PC-9 (cell line): ENCODE measurements around the gene ZNF677. TPM values are rescaled to one million over a fixed set of nuclear protein-coding genes. Genes with fewer than 3 reads are reported as not detected.
"Not testable (repeated sequence)": the region's sequence is repeated elsewhere in the genome, so short reads cannot be mapped to it uniquely, and the experiment has no call there.

Experiments used
- BruUV-seq: library from RNA; stranded (reverse); fragments of 400-500 nt; replicated peaks from 2 replicates; lab custom pipeline; 2021; lab: Mats Ljungman, UMichigan
- CTCF ChIA-PET: fragments of 300-600 bp; sonication (Branson Sonifier 250); formaldehyde crosslinking; loops from one replicate; lab custom pipeline; 2022; ENCODE audit warnings: antibody characterized with exemption; lab: Charles Lee
- POLR2A ChIA-PET: fragments of 300-600 bp; sonication (Branson Sonifier 250); formaldehyde crosslinking; loops from one replicate; lab custom pipeline; 2022; ENCODE audit warnings: antibody characterized with exemption; ENCODE audit not compliant: unreplicated experiment; lab: Charles Lee
- DNase-seq, 2 experiments: peaks; one replicate each; pipeline versions ENCODE4 v3.0.0 to v3.0.0-alpha.2; 2015 to 2022; ENCODE audit warnings: mixed read lengths in 1 of 2
- H2AFZ ChIP-seq: fragments of 200-600 bp; sonication (generic); 2 replicates; pipeline ENCODE4 v1.8.1; 2017; ENCODE audit warnings: antibody characterized with exemption
- H3F3A ChIP-seq: fragments of 200-600 bp; sonication (generic); 2 replicates; pipeline ENCODE4 v1.8.1; 2017; ENCODE audit warnings: antibody characterized with exemption, mild to moderate bottlenecking, low read depth; ENCODE audit not compliant: insufficient read depth
- H3K27ac ChIP-seq: fragments of 200-600 bp; sonication (generic); 2 replicates; pipeline ENCODE4 v1.6.1; 2016; ENCODE audit warnings: mixed run types
- H3K27me3 ChIP-seq: fragments of 200-600 bp; sonication (generic); 2 replicates; pipeline ENCODE4 v1.6.1; 2016; ENCODE audit warnings: low read depth, mixed run types; ENCODE audit not compliant: insufficient read depth
- H3K36me3 ChIP-seq: fragments of 200-600 bp; sonication (generic); 2 replicates; pipeline ENCODE4 v1.6.1; 2016; ENCODE audit warnings: low read depth, mixed run types
- H3K4me1 ChIP-seq: fragments of 200-600 bp; sonication (generic); replicated peaks from 2 replicates; pipeline ENCODE4 v1.6.1; 2016; ENCODE audit warnings: mixed run types; ENCODE audit not compliant: insufficient read depth
- H3K4me2 ChIP-seq: fragments of 200-600 bp; sonication (generic); 2 replicates; pipeline ENCODE4 v1.6.1; 2017; ENCODE audit warnings: mixed run types
- H3K4me3 ChIP-seq: fragments of 200-600 bp; sonication (generic); 2 replicates; pipeline ENCODE4 v1.6.1; 2016; ENCODE audit warnings: mixed run types
- H3K79me2 ChIP-seq: fragments of 200-600 bp; sonication (generic); 2 replicates; pipeline ENCODE4 v1.6.1; 2017; ENCODE audit warnings: low read depth, mixed run types
- H3K9me2 ChIP-seq: fragments of 200-600 bp; sonication (generic); 2 replicates; pipeline ENCODE4 v1.8.1; 2017; ENCODE audit warnings: mild to moderate bottlenecking; ENCODE audit not compliant: insufficient read depth
- H3K9me3 ChIP-seq: fragments of 200-600 bp; sonication (generic); 2 replicates; pipeline ENCODE4 v1.8.1; 2016; ENCODE audit warnings: low read depth; ENCODE audit not compliant: insufficient read depth
- H4K20me1 ChIP-seq: fragments of 200-600 bp; sonication (generic); 2 replicates; pipeline ENCODE4 v1.8.1; 2017; ENCODE audit not compliant: insufficient read depth
- CTCF ChIP-seq: fragments of 200-600 bp; sonication (generic); conservative IDR thresholded peaks from 2 replicates; pipeline ENCODE4 v1.6.1; 2017; ENCODE audit warnings: mixed run types, antibody characterized with exemption, mild to moderate bottlenecking, moderate library complexity
- EZH2 ChIP-seq: fragments of 200-600 bp; sonication (generic); IDR thresholded peaks from 2 replicates; pipeline ENCODE4 v1.8.0; 2017; ENCODE audit warnings: antibody characterized with exemption, low read depth
- intact Hi-C: fragments of 100-400 bp; cut with micrococcal nuclease; formaldehyde crosslinking; loops from one replicate; pipeline ENCODE4 v1.10.0; 2022; ENCODE audit not compliant: unreplicated experiment
- total RNA-seq: library from RNA; stranded (reverse); gene quantifications from 2 replicates; pipeline ENCODE4 v1.2.3, GENCODE V29; 2021

Gene ZNF677
- total RNA-seq, 1 experiment from 2014 or later = 14.5 TPM

GRCh38 chr19:53192771-53193534 is 61.7 kb downstream of the ZNF677 start, which contains the start of gene ZNF665:
TSS of gene ZNF665 (minus strand) at chr19:53193358. CDS start at chr19:53182898, 10,460 bp downstream.
- POLR2A ChIA-PET = no interaction called here

GRCh38 chr19:53190253-53190652 is 64.4 kb downstream of the ZNF677 start:
- no peak for TF ChIP-seq EZH2
- no peak for TF ChIP-seq CTCF
- peaks cover 13% of the 10 kb centered on the region; the same call in 1 of the 2 replicates for H3K36me3 ChIP-seq
- H3K4me2 ChIP-seq = no peak overlapping the region
- DNase-seq = no peak
- H3K27me3 ChIP-seq = no peaks in the 10 kb centered on the region
- no peaks in the 10 kb centered on the region for H3K79me2 ChIP-seq
- ChIA-PET POLR2A (no interaction called here), CTCF (no interaction called here)
- intact Hi-C loops = loop anchor here (10.0 kb wide), 3 partner anchors 175 to 845 kb away; partner anchors contain the start of genes ZNF525 and ZNF888
- peaks cover 8% of the 10 kb centered on the region for H3K4me1 ChIP-seq
- H4K20me1 ChIP-seq = no peaks in the 10 kb centered on the region
- H3K9me2 ChIP-seq = no peaks in the 10 kb centered on the region
- no TSS peak for BruUV-seq
- peaks cover 20% of the 10 kb centered on the region for H3K9me3 ChIP-seq
- H3K27ac ChIP-seq = no peak overlapping the region
- no peak overlapping the region for H2AFZ ChIP-seq
- no peak overlapping the region for H3K4me3 ChIP-seq
- peaks cover 9% of the 10 kb centered on the region; the same call in 1 of the 2 replicates for H3F3A ChIP-seq

More at GRCh38 chr19:53192771-53193534, 61.7 kb downstream of the ZNF677 start, which contains the start of gene ZNF665:
- Histone ChIP-seq H3F3A (peaks cover 30% of the 10 kb centered on the region; the same call in 1 of the 2 replicates), H4K20me1 (no peaks in the 10 kb centered on the region), H3K9me2 (no peaks in the 10 kb centered on the region), H3K4me2 (peak within 1 kb of the TSS; percentile 85), H3K36me3 (peaks cover 13% of the 10 kb centered on the region; the same call in 1 of the 2 replicates), H3K27me3 (no peaks in the 10 kb centered on the region), H3K79me2 (no peaks in the 10 kb centered on the region), H3K4me1 (peaks cover 8% of the 10 kb centered on the region), H3K4me3 (peak within 1 kb of the TSS; percentile 84), H2AFZ (peak within 1 kb of the TSS; percentile 100), H3K27ac (peak within 1 kb of the TSS; percentile 43), H3K9me3 (peaks cover 20% of the 10 kb centered on the region)
- peak; percentile 78 to 81 for DNase-seq
- intact Hi-C loops = loop anchor here (10.0 kb wide), 3 partner anchors 172 to 842 kb away; partner anchors contain the start of genes ZNF525 and ZNF888
- TSS peak; percentile 90 for BruUV-seq
- CTCF ChIA-PET = interaction anchor here (0.7 kb wide), 1 partner anchor 308 kb away, joined by 7 read pairs; no protein-coding TSS in a partner anchor
- TF ChIP-seq CTCF = no peak

- POLR2A ChIA-PET, CTCF ChIA-PET, H2AFZ ChIP-seq, H3K9me2 ChIP-seq, H3K4me3 ChIP-seq, H3K27me3 ChIP-seq, DNase-seq, H3K27ac ChIP-seq, BruUV-seq, H3K4me1 ChIP-seq, H4K20me1 ChIP-seq, H3K79me2 ChIP-seq, H3K4me2 ChIP-seq, H3F3A ChIP-seq: not testable (repeated sequence)
- intact Hi-C loops = loop anchor here (10.0 kb wide), 3 partner anchors 175 to 845 kb away; partner anchors contain the start of genes ZNF525 and ZNF888
- H3K36me3 ChIP-seq = peaks cover 13% of the 10 kb centered on the region; the same call in 1 of the 2 replicates
- H3K9me3 ChIP-seq = peaks cover 20% of the 10 kb centered on the region
These were observed 64.9 kb downstream of the ZNF677 start for GRCh38 chr19:53189691-53190198.

Other genes starting within 250 kb of the ZNF677 start
- not detected in 2 replicates for gene ERVV-1, start 241.0 kb downstream of the ZNF677 start, total RNA-seq
- 0.28 TPM in 1 of 2 replicates, not detected in the other for gene ERVV-2, start 210.1 kb downstream of the ZNF677 start, total RNA-seq
- 25.1 and 27.4 TPM in 2 replicates for gene ZNF160, start 151.5 kb downstream of the ZNF677 start, total RNA-seq
- 9.6 and 12.9 TPM in 2 replicates for gene ZNF415, start 122.0 kb downstream of the ZNF677 start, total RNA-seq
- gene ZNF347, start 95.8 kb downstream of the ZNF677 start, total RNA-seq = 13.6 and 15.3 TPM in 2 replicates
- 6.8 and 11.2 TPM in 2 replicates for gene ZNF665, start 61.5 kb downstream of the ZNF677 start, total RNA-seq
- gene VN1R2, start 3.4 kb upstream of the ZNF677 start, total RNA-seq = not detected in 2 replicates
- gene VN1R4, start 12.8 kb upstream of the ZNF677 start, total RNA-seq = not detected in 2 replicates
- 8.2 and 8.6 TPM in 2 replicates for gene ZNF845, start 78.9 kb upstream of the ZNF677 start, total RNA-seq
- 19.7 and 21.8 TPM in 2 replicates for gene ZNF525, start 110.8 kb upstream of the ZNF677 start, total RNA-seq
- 12.1 and 12.5 TPM in 2 replicates for gene ZNF765, start 140.3 kb upstream of the ZNF677 start, total RNA-seq
- gene ZNF761, start 177.1 kb upstream of the ZNF677 start, total RNA-seq = 15.6 and 16.4 TPM in 2 replicates
- 6.1 and 6.3 TPM in 2 replicates for gene ZNF813, start 212.9 kb upstream of the ZNF677 start, total RNA-seq